ENCODE results near the gene LGI4.

GRCh38 chr19:35132254-35132653 lies 2.6 kb downstream of the LGI4 start:
- TF ChIP-seq POLR2AphosphoS5 (IDR thresholded peaks at IDR 0.05; ENCODE audit: low read depth): no peak
- TF ChIP-seq CTCF (conservative IDR thresholded peaks at IDR 0.05; ENCODE audit: low read depth in 2 of 2): no peak
- TF ChIP-seq EZH2phosphoT487 (IDR thresholded peaks at IDR 0.05; ENCODE audit: unreplicated experiment): no peak
- TF ChIP-seq CREB1 (CRISPR knock-in tag; IDR thresholded peaks at IDR 0.05; ENCODE audit: low read depth): no peak
- TF ChIP-seq EZH2 (IDR thresholded peaks at IDR 0.05; ENCODE audit: low read depth, unreplicated experiment): no peak
- no peak for TF ChIP-seq JUNB (IDR thresholded peaks at IDR 0.05; ENCODE audit: unreplicated experiment)
- TF ChIP-seq STAT1 (IDR thresholded peaks at IDR 0.05; ENCODE audit: unreplicated experiment): no peak
- TF ChIP-seq, protein P1, sequence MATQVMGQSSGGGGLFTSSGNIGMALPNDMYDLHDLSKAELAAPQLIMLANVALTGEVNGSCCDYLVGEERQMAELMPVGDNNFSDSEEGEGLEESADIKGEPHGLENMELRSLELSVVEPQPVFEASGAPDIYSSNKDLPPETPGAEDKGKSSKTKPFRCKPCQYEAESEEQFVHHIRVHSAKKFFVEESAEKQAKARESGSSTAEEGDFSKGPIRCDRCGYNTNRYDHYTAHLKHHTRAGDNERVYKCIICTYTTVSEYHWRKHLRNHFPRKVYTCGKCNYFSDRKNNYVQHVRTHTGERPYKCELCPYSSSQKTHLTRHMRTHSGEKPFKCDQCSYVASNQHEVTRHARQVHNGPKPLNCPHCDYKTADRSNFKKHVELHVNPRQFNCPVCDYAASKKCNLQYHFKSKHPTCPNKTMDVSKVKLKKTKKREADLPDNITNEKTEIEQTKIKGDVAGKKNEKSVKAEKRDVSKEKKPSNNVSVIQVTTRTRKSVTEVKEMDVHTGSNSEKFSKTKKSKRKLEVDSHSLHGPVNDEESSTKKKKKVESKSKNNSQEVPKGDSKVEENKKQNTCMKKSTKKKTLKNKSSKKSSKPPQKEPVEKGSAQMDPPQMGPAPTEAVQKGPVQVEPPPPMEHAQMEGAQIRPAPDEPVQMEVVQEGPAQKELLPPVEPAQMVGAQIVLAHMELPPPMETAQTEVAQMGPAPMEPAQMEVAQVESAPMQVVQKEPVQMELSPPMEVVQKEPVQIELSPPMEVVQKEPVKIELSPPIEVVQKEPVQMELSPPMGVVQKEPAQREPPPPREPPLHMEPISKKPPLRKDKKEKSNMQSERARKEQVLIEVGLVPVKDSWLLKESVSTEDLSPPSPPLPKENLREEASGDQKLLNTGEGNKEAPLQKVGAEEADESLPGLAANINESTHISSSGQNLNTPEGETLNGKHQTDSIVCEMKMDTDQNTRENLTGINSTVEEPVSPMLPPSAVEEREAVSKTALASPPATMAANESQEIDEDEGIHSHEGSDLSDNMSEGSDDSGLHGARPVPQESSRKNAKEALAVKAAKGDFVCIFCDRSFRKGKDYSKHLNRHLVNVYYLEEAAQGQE (IDR thresholded peaks at IDR 0.05; ENCODE audit: unreplicated experiment): no peak
- TF ChIP-seq NANOG (IDR thresholded peaks at IDR 0.05; ENCODE audit: borderline replicate concordance): no peak
- TF ChIP-seq, protein P2, sequence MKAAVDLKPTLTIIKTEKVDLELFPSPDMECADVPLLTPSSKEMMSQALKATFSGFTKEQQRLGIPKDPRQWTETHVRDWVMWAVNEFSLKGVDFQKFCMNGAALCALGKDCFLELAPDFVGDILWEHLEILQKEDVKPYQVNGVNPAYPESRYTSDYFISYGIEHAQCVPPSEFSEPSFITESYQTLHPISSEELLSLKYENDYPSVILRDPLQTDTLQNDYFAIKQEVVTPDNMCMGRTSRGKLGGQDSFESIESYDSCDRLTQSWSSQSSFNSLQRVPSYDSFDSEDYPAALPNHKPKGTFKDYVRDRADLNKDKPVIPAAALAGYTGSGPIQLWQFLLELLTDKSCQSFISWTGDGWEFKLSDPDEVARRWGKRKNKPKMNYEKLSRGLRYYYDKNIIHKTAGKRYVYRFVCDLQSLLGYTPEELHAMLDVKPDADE (IDR thresholded peaks at IDR 0.05): no peak
- TF ChIP-seq ZNF114 (CRISPR knock-in tag; IDR thresholded peaks at IDR 0.05): no peak
- TF ChIP-seq, protein P3, sequence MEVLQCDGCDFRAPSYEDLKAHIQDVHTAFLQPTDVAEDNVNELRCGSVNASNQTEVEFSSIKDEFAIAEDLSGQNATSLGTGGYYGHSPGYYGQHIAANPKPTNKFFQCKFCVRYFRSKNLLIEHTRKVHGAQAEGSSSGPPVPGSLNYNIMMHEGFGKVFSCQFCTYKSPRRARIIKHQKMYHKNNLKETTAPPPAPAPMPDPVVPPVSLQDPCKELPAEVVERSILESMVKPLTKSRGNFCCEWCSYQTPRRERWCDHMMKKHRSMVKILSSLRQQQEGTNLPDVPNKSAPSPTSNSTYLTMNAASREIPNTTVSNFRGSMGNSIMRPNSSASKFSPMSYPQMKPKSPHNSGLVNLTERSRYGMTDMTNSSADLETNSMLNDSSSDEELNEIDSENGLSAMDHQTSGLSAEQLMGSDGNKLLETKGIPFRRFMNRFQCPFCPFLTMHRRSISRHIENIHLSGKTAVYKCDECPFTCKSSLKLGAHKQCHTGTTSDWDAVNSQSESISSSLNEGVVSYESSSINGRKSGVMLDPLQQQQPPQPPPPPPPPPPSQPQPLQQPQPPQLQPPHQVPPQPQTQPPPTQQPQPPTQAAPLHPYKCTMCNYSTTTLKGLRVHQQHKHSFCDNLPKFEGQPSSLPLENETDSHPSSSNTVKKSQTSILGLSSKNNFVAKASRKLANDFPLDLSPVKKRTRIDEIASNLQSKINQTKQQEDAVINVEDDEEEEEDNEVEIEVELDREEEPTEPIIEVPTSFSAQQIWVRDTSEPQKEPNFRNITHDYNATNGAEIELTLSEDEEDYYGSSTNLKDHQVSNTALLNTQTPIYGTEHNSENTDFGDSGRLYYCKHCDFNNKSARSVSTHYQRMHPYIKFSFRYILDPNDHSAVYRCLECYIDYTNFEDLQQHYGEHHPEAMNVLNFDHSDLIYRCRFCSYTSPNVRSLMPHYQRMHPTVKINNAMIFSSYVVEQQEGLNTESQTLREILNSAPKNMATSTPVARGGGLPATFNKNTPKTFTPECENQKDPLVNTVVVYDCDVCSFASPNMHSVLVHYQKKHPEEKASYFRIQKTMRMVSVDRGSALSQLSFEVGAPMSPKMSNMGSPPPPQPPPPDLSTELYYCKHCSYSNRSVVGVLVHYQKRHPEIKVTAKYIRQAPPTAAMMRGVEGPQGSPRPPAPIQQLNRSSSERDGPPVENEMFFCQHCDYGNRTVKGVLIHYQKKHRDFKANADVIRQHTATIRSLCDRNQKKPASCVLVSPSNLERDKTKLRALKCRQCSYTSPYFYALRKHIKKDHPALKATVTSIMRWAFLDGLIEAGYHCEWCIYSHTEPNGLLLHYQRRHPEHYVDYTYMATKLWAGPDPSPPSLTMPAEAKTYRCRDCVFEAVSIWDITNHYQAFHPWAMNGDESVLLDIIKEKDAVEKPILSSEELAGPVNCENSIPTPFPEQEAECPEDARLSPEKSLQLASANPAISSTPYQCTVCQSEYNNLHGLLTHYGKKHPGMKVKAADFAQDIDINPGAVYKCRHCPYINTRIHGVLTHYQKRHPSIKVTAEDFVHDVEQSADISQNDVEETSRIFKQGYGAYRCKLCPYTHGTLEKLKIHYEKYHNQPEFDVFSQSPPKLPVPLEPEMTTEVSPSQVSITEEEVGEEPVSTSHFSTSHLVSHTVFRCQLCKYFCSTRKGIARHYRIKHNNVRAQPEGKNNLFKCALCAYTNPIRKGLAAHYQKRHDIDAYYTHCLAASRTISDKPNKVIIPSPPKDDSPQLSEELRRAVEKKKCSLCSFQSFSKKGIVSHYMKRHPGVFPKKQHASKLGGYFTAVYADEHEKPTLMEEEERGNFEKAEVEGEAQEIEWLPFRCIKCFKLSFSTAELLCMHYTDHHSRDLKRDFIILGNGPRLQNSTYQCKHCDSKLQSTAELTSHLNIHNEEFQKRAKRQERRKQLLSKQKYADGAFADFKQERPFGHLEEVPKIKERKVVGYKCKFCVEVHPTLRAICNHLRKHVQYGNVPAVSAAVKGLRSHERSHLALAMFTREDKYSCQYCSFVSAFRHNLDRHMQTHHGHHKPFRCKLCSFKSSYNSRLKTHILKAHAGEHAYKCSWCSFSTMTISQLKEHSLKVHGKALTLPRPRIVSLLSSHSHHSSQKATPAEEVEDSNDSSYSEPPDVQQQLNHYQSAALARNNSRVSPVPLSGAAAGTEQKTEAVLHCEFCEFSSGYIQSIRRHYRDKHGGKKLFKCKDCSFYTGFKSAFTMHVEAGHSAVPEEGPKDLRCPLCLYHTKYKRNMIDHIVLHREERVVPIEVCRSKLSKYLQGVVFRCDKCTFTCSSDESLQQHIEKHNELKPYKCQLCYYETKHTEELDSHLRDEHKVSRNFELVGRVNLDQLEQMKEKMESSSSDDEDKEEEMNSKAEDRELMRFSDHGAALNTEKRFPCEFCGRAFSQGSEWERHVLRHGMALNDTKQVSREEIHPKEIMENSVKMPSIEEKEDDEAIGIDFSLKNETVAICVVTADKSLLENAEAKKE (CRISPR knock-in tag; IDR thresholded peaks at IDR 0.05): no peak
- TF ChIP-seq ZNF331 (CRISPR knock-in tag; IDR thresholded peaks at IDR 0.05; ENCODE audit: low read depth): no peak

All from GM23338 (cell line).